GM12892 (cell line): ENCODE data around the gene SLC25A45. TPM values are rescaled to one million over a fixed set of nuclear protein-coding genes. Genes with fewer than 3 reads are reported as not detected.
A peak's percentile ranks its signal among the peaks of the same experiment; 100 is the strongest.

Source experiments
- DNase-seq: peaks from one replicate; pipeline ENCODE4 v3.0.0; 2011; ENCODE audit not compliant: insufficient read length
- FAIRE-seq: peaks from 2 replicates; lab custom pipeline; 2011; peaks lifted over from hg19 to GRCh38; lab: Jason Lieb, UNC
- POLR2A ChIP-seq: IDR thresholded peaks from 2 replicates; pipeline ENCODE4 v1.6.1; 2011; ENCODE audit warnings: low read depth, low read length, control low read depth
- POLR2AphosphoS5 ChIP-seq: IDR thresholded peaks from 2 replicates; pipeline ENCODE4 v1.6.1; 2011; ENCODE audit warnings: low read depth, low read length, control low read depth
- TAF1 ChIP-seq: IDR thresholded peaks from 2 replicates; pipeline ENCODE4 v1.6.1; 2011; ENCODE audit warnings: low read depth, mild to moderate bottlenecking, control low read depth, low read length, borderline replicate concordance
- polyA plus RNA-seq: library from polyadenylated mRNA; unstranded; fragments of >200 nt; gene quantifications from one replicate; pipeline ENCODE4 v1.2.1, GENCODE V29; 2012; ENCODE audit warnings: missing spikeins, inconsistent platforms; ENCODE audit not compliant: missing spikeins

SLC25A45 gene
- 17.9 TPM for polyA plus RNA-seq

- peak; percentile 54; the same call in 1 of the 2 replicates for TF ChIP-seq TAF1
- peak; percentile 68 for TF ChIP-seq POLR2AphosphoS5
- peak; percentile 76; the same call in 1 of the 2 replicates for TF ChIP-seq POLR2A
- FAIRE-seq (no peak), DNase-seq (no peak)
Observed at GRCh38 chr11:65382033-65382803, at the start of gene SLC25A45. Gene SLC25A45 (minus strand): TSS chr11:65382646. CDS start chr11:65381951, 695 bp downstream.

- no peak for DNase-seq
- TF ChIP-seq TAF1, result no peak
- no peak for TF ChIP-seq POLR2AphosphoS5
- peak; percentile 40; the same call in 1 of the 2 replicates for TF ChIP-seq POLR2A
- peak; percentile 67 for FAIRE-seq
Observed at GRCh38 chr11:65431451-65432099, 49.1 kb upstream of the SLC25A45 start.

- FAIRE-seq, result peak; percentile 38
- TF ChIP-seq TAF1 (no peak), POLR2AphosphoS5 (no peak), POLR2A (no peak)
- DNase-seq, result no peak
Observed at GRCh38 chr11:65430406-65431217, 48.2 kb upstream of the SLC25A45 start.

GRCh38 chr11:65429724-65430405, 47.4 kb upstream of the SLC25A45 start:
- FAIRE-seq (peak; percentile 67), DNase-seq (no peak)

GRCh38 chr11:65429068-65429681, 46.7 kb upstream of the SLC25A45 start:
- TF ChIP-seq POLR2A (peak; percentile 67), POLR2AphosphoS5 (peak; percentile 79), TAF1 (no peak)
- FAIRE-seq (peak; percentile 27), DNase-seq (no peak)

More at GRCh38 chr11:65429724-65430405, 47.4 kb upstream of the SLC25A45 start:
- TF ChIP-seq POLR2A (peak; percentile 64), POLR2AphosphoS5 (peak; percentile 72), TAF1 (no peak)

GRCh38 chr11:65428578-65429067, 46.2 kb upstream of the SLC25A45 start:
- FAIRE-seq, result peak; percentile 38

GRCh38 chr11:65427691-65428577, 45.5 kb upstream of the SLC25A45 start:
- DNase-seq (no peak), FAIRE-seq (peak; percentile 5)
- TF ChIP-seq POLR2AphosphoS5 (peak; percentile 69; the same call in 1 of the 2 replicates), TAF1 (no peak), POLR2A (peak; percentile 42; the same call in 1 of the 2 replicates)

More at GRCh38 chr11:65428578-65429067, 46.2 kb upstream of the SLC25A45 start:
- TF ChIP-seq TAF1, result no peak
- no peak; the same call in 1 of the 2 replicates for TF ChIP-seq POLR2AphosphoS5
- DNase-seq, result no peak

- TF ChIP-seq TAF1 (no peak; the same call in 1 of the 2 replicates), POLR2A (peak; percentile 91), POLR2AphosphoS5 (peak; percentile 93)
- DNase-seq (no peak), FAIRE-seq (peak; percentile 70)
Observed at GRCh38 chr11:65426839-65427690, 44.6 kb upstream of the SLC25A45 start.
